Measurements from ENCODE around the gene ZFP64. TPM values are rescaled to one million over a fixed set of nuclear protein-coding genes. Genes with fewer than 3 reads are reported as not detected.

ZFP64 gene
- total RNA-seq, 3 donors from 2014 or later (not counting 1 experiment from before 2014, with no cell fraction given), result 11.7 to 14.8 (median 13.9) TPM

GRCh38 chr20:52204136-52204535, 12.6 kb upstream of the ZFP64 start:
- Histone ChIP-seq H3K4me3 (ENCODE audit: low read length) (no peak overlapping the region), H3K4me1 (ENCODE audit: control insufficient read depth, insufficient read depth, low read length) (no peaks in the 10 kb centered on the region), H3K27me3 (ENCODE audit: control insufficient read depth, insufficient read depth, low read length) (no peaks in the 10 kb centered on the region), H3K36me3 (ENCODE audit: control insufficient read depth, insufficient read depth, low read length) (no peaks in the 10 kb centered on the region), H3K9me3 (ENCODE audit: control insufficient read depth, insufficient read depth, low read length) (no peaks in the 10 kb centered on the region), H3K27ac (ENCODE audit: low read length) (no peak overlapping the region)
- no peak for ATAC-seq
- Mint-ChIP-seq H3K27ac (no peak overlapping the region), H3K4me3 (no peak overlapping the region), H3K27me3 (ENCODE audit: low read depth in 2 of 2) (peaks cover 14 to 21% of the 10 kb centered on the region in 2 donors), H3K4me1 (no peaks in the 10 kb centered on the region), H3K9me3 (no peaks in the 10 kb centered on the region), H3K36me3 (no peaks in the 10 kb centered on the region)
- TF ChIP-seq CTCF (IDR thresholded peaks at IDR 0.05), result no peak
- DNase-seq, result no peak
- WGBS (ENCODE audit: insufficient coverage), result 95% methylated on average over 5 of the region's 5 CpGs
- intact Hi-C loops (cut with micrococcal nuclease), result no loop called here

- Histone ChIP-seq H3K36me3 (ENCODE audit: control insufficient read depth, insufficient read depth, low read length) (no peaks in the 10 kb centered on the region), H3K4me1 (ENCODE audit: control insufficient read depth, insufficient read depth, low read length) (no peaks in the 10 kb centered on the region), H3K9me3 (ENCODE audit: control insufficient read depth, insufficient read depth, low read length) (no peaks in the 10 kb centered on the region), H3K27me3 (ENCODE audit: control insufficient read depth, insufficient read depth, low read length) (no peaks in the 10 kb centered on the region), H3K27ac (ENCODE audit: low read length) (no peak overlapping the region), H3K4me3 (ENCODE audit: low read length) (no peak overlapping the region)
- no peaks in the 10 kb centered on the region for H3K36me3 Mint-ChIP-seq
- TF ChIP-seq CTCF (IDR thresholded peaks at IDR 0.05), result no peak
- intact Hi-C loops (cut with micrococcal nuclease), result no loop called here
- DNase-seq (no peak), ATAC-seq (no peak)
- H3K9me3 Mint-ChIP-seq, result no peaks in the 10 kb centered on the region
- H3K4me3 Mint-ChIP-seq, result no peak overlapping the region
- no peaks in the 10 kb centered on the region for H3K4me1 Mint-ChIP-seq
- WGBS (ENCODE audit: insufficient coverage), result no CpG with 5 or more reads among the region's 2 CpGs
- peaks cover 6 to 7% of the 10 kb centered on the region in 2 donors for H3K27me3 Mint-ChIP-seq (ENCODE audit: low read depth in 2 of 2)
- H3K27ac Mint-ChIP-seq, result no peak overlapping the region
Measured at GRCh38 chr20:52201395-52201794, 9.8 kb upstream of the ZFP64 start.

- no peak overlapping the region for H3K4me3 Mint-ChIP-seq
- H3K9me3 ChIP-seq (ENCODE audit: control insufficient read depth, insufficient read depth, low read length), result no peaks in the 10 kb centered on the region
- ATAC-seq (no peak), DNase-seq (no peak)
- 50% methylated on average over 2 of the region's 2 CpGs for WGBS (ENCODE audit: insufficient coverage)
- no peaks in the 10 kb centered on the region for H3K36me3 Mint-ChIP-seq
- no peaks in the 10 kb centered on the region for H3K27me3 ChIP-seq (ENCODE audit: control insufficient read depth, insufficient read depth, low read length)
- no peak overlapping the region for H3K27ac Mint-ChIP-seq
- no peaks in the 10 kb centered on the region for H3K36me3 ChIP-seq (ENCODE audit: control insufficient read depth, insufficient read depth, low read length)
- H3K4me3 ChIP-seq (ENCODE audit: low read length), result no peak overlapping the region
- H3K9me3 Mint-ChIP-seq, result no peaks in the 10 kb centered on the region
- no peaks in the 10 kb centered on the region for H3K4me1 Mint-ChIP-seq
- H3K27me3 Mint-ChIP-seq (ENCODE audit: low read depth in 2 of 2), result peaks cover 6 to 7% of the 10 kb centered on the region in 2 donors
- TF ChIP-seq CTCF (IDR thresholded peaks at IDR 0.05), result no peak
- H3K27ac ChIP-seq (ENCODE audit: low read length), result no peak overlapping the region
- no peaks in the 10 kb centered on the region for H3K4me1 ChIP-seq (ENCODE audit: control insufficient read depth, insufficient read depth, low read length)
- intact Hi-C loops (cut with micrococcal nuclease), result no loop called here
Measured at GRCh38 chr20:52200870-52201269, 9.3 kb upstream of the ZFP64 start.

GRCh38 chr20:52196845-52197244, 5.3 kb upstream of the ZFP64 start:
- TF ChIP-seq CTCF (IDR thresholded peaks at IDR 0.05), result no peak
- no peaks in the 10 kb centered on the region for H3K9me3 ChIP-seq (ENCODE audit: control insufficient read depth, insufficient read depth, low read length)
- no peak for DNase-seq
- intact Hi-C loops (cut with micrococcal nuclease), result no loop called here
- no peaks in the 10 kb centered on the region for H3K36me3 ChIP-seq (ENCODE audit: control insufficient read depth, insufficient read depth, low read length)
- H3K9me3 Mint-ChIP-seq, result no peaks in the 10 kb centered on the region
- no peak overlapping the region for H3K4me3 Mint-ChIP-seq
- 100% methylated on average over 3 of the region's 3 CpGs for WGBS (ENCODE audit: insufficient coverage)
- H3K4me1 ChIP-seq (ENCODE audit: control insufficient read depth, insufficient read depth, low read length), result peaks cover 9% of the 10 kb centered on the region
- H3K27me3 ChIP-seq (ENCODE audit: control insufficient read depth, insufficient read depth, low read length), result no peaks in the 10 kb centered on the region
- no peak overlapping the region for H3K4me3 ChIP-seq (ENCODE audit: low read length)
- no peak overlapping the region for H3K27ac Mint-ChIP-seq
- peaks cover 10 to 11% of the 10 kb centered on the region in 2 donors for H3K4me1 Mint-ChIP-seq
- H3K27me3 Mint-ChIP-seq (ENCODE audit: low read depth in 2 of 2), result peaks cover 0 to 6% of the 10 kb centered on the region in 2 donors
- no peak for ATAC-seq
- no peak overlapping the region for H3K27ac ChIP-seq (ENCODE audit: low read length)
- no peaks in the 10 kb centered on the region for H3K36me3 Mint-ChIP-seq
